HEK293T (cell line): ENCODE data around the gene NCEH1.

ENCODE experiments used
- CTBP1 ChIP-seq: fragments of 450-650 bp; IDR thresholded peaks from 2 replicates; pipeline ENCODE4 v1.6.1; 2016; ENCODE audit warnings: borderline replicate concordance
- ELF4 ChIP-seq: fragments of 450-650 bp; IDR thresholded peaks from 2 replicates; pipeline ENCODE4 v1.6.1; 2017; ENCODE audit warnings: antibody characterized with exemption
- FOXA1 ChIP-seq: fragments of 450-650 bp; IDR thresholded peaks from 2 replicates; pipeline ENCODE4 v1.6.1; 2016; ENCODE audit warnings: mild to moderate bottlenecking
- SP1 ChIP-seq: fragments of 450-650 bp; IDR thresholded peaks from 2 replicates; pipeline ENCODE4 v1.6.1; 2017
- TARDBP ChIP-seq: fragments of 450-650 bp; IDR thresholded peaks from 2 replicates; pipeline ENCODE4 v1.6.1; 2016

DNA sequence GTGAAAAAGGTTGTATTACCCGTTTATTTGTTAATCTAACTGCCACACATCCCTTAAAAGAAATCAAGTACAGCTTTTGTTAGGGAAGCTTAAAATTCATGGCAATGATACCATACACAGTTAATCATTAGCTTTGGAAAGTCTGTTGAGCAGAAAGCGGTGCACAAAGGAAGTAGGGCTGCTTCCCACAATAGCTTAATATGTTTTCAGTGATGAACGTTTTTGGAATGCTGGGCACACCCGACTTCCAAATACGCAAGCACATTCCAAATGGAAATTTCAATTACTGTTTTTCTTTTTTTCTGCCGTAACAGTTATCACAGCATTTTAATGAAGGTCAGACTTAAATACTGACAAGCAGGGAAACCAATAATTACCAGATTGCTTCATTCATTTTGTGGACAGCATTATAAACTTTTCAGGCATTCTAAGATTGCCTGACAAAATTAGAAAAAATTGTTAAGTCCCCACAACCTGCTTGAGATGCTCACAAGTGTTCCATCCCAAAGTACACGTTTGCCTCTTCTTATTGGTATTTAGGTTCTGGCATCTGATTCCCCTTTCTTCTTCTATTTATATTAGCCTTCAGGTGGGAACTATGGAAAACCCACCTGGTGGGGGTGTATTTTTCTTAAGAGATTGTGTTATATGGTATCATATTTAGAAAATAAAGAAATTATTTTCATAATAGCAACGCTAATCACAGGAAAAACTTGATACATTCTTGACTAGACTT lies 38.5 kb upstream of the NCEH1 start:
- TF ChIP-seq SP1 (no peak), CTBP1 (no peak), ELF4 (no peak), FOXA1 (no peak), TARDBP (no peak)
